Progenitor cell of endocrine pancreas (in vitro differentiated cells): Measurements from ENCODE around the gene ZNF14. TPM values are rescaled to one million over a fixed set of nuclear protein-coding genes. Genes with fewer than 3 reads are reported as not detected.
"Not testable (repeated sequence)": the region's sequence is repeated elsewhere in the genome, so short reads cannot be mapped to it uniquely, and the experiment has no call there.

Experiments used
- DNase-seq: peaks from one replicate; pipeline ENCODE4 v3.0.0; 2021; ENCODE audit warnings: low spot score; ENCODE audit not compliant: unreplicated experiment
- H3K27ac Mint-ChIP-seq: 2 replicates; pipeline ENCODE4 v1.8.0; 2021; ENCODE audit warnings: mild to moderate bottlenecking, moderate library complexity, mixed read lengths
- H3K27me3 Mint-ChIP-seq: 2 replicates; pipeline ENCODE4 v1.8.0; 2021; ENCODE audit warnings: mixed read lengths
- H3K36me3 Mint-ChIP-seq: 2 replicates; pipeline ENCODE4 v1.8.0; 2022; ENCODE audit warnings: mixed read lengths; ENCODE audit not compliant: insufficient read depth
- H3K4me1 Mint-ChIP-seq: 2 replicates; pipeline ENCODE4 v1.8.0; 2021; ENCODE audit warnings: low read depth, mixed read lengths
- H3K4me3 Mint-ChIP-seq: 2 replicates; pipeline ENCODE4 v1.8.0; 2021; ENCODE audit warnings: low read depth, mild to moderate bottlenecking, moderate library complexity, mixed read lengths
- H3K9me3 Mint-ChIP-seq: 2 replicates; pipeline ENCODE4 v1.8.0; 2021; ENCODE audit warnings: low read depth, mixed read lengths
- CTCF ChIP-seq: fragments of 200-600 bp; sonication (generic); IDR thresholded peaks from one replicate; pipeline ENCODE4 v1.5.0; 2021; ENCODE audit warnings: antibody characterized with exemption, mild to moderate bottlenecking; ENCODE audit not compliant: unreplicated experiment
- total RNA-seq: library from RNA; stranded (reverse); gene quantifications from 2 replicates; pipeline ENCODE4 v1.2.1, GENCODE V29; 2021

The ZNF14 gene
- total RNA-seq, 1 donor from 2014 or later = 12.4 TPM

- H3K36me3 Mint-ChIP-seq = no peaks in the 10 kb centered on the region
- no peaks in the 10 kb centered on the region for H3K9me3 Mint-ChIP-seq
- H3K4me3 Mint-ChIP-seq = no peak overlapping the region
- TF ChIP-seq CTCF = no peak
- H3K27ac Mint-ChIP-seq = no peak overlapping the region
- H3K4me1 Mint-ChIP-seq = no peaks in the 10 kb centered on the region
- no peak for DNase-seq
- H3K27me3 Mint-ChIP-seq = peaks cover 8% of the 10 kb centered on the region
Observed at GRCh38 chr19:19744641-19745040, 11.7 kb upstream of the ZNF14 start.

GRCh38 chr19:19743921-19744320 is 11.0 kb upstream of the ZNF14 start:
- H3K36me3 Mint-ChIP-seq, H3K27me3 Mint-ChIP-seq, H3K4me1 Mint-ChIP-seq, H3K27ac Mint-ChIP-seq, DNase-seq, H3K4me3 Mint-ChIP-seq, H3K9me3 Mint-ChIP-seq: not testable (repeated sequence)

GRCh38 chr19:19743176-19743575 is 10.3 kb upstream of the ZNF14 start:
- H3K27me3 Mint-ChIP-seq = peaks cover 8% of the 10 kb centered on the region
- no peaks in the 10 kb centered on the region for H3K36me3 Mint-ChIP-seq
- TF ChIP-seq CTCF = no peak
- H3K4me1 Mint-ChIP-seq = no peaks in the 10 kb centered on the region
- H3K27ac Mint-ChIP-seq = no peak overlapping the region
- H3K9me3 Mint-ChIP-seq = no peaks in the 10 kb centered on the region
- H3K4me3 Mint-ChIP-seq = no peak overlapping the region
- DNase-seq = no peak

GRCh38 chr19:19742773-19743172 is 9.9 kb upstream of the ZNF14 start:
- Mint-ChIP-seq H3K4me1 (no peaks in the 10 kb centered on the region), H3K4me3 (no peak overlapping the region), H3K36me3 (no peaks in the 10 kb centered on the region), H3K27me3 (peaks cover 8% of the 10 kb centered on the region), H3K27ac (no peak overlapping the region), H3K9me3 (no peaks in the 10 kb centered on the region)
- no peak for DNase-seq
- no peak for TF ChIP-seq CTCF

GRCh38 chr19:19741184-19741583 is 8.3 kb upstream of the ZNF14 start:
- TF ChIP-seq CTCF = no peak
- no peak overlapping the region for H3K4me3 Mint-ChIP-seq
- H3K4me1 Mint-ChIP-seq = no peaks in the 10 kb centered on the region
- no peak for DNase-seq
- H3K9me3 Mint-ChIP-seq = no peaks in the 10 kb centered on the region
- H3K27ac Mint-ChIP-seq = no peak overlapping the region
- no peaks in the 10 kb centered on the region for H3K36me3 Mint-ChIP-seq
- peaks cover 8% of the 10 kb centered on the region for H3K27me3 Mint-ChIP-seq

- TF ChIP-seq CTCF = no peak
- no peak overlapping the region for H3K4me3 Mint-ChIP-seq
- DNase-seq = no peak
- no peaks in the 10 kb centered on the region for H3K4me1 Mint-ChIP-seq
- no peaks in the 10 kb centered on the region for H3K36me3 Mint-ChIP-seq
- H3K9me3 Mint-ChIP-seq = no peaks in the 10 kb centered on the region
- no peak overlapping the region for H3K27ac Mint-ChIP-seq
- H3K27me3 Mint-ChIP-seq = peaks cover 8% of the 10 kb centered on the region
Observed at GRCh38 chr19:19740755-19741154, 7.8 kb upstream of the ZNF14 start.
